GM23338 (cell line): ENCODE results near the gene ZNF385C. TPM values are rescaled to one million over a fixed set of nuclear protein-coding genes. Genes with fewer than 3 reads are reported as not detected.

ENCODE experiments used
- polyA plus RNA-seq: library from polyadenylated mRNA; unstranded; fragments of >200 nt; fragmentation: Nextera tagmentation; extraction: Ambion mirVana; gene quantifications from 2 replicates; pipeline ENCODE4 v1.2.1, GENCODE V29; 2016
- total RNA-seq: library from RNA; depleted of rRNA; stranded (reverse); fragments of >200 nt; shearing (Covaris generic); gene quantifications from 2 replicates; pipeline ENCODE4 v1.2.3, GENCODE V29; 2014; rRNA removed

ZNF385C gene
- total and polyA plus RNA-seq, 2 experiments from 2014 or later = 1.9 to 3.1 TPM

Other genes starting within 250 kb of the ZNF385C start
- gene KLHL11, start 233.1 kb downstream of the ZNF385C start, total RNA-seq = 23.7 and 25.5 TPM in 2 replicates
- 6.8 and 8.7 TPM in 2 replicates for gene KLHL11, start 233.1 kb downstream of the ZNF385C start, polyA plus RNA-seq
- gene ACLY, start 179.5 kb downstream of the ZNF385C start, total RNA-seq = 412 and 439 TPM in 2 replicates
- gene ACLY, start 179.5 kb downstream of the ZNF385C start, polyA plus RNA-seq = 119 and 121 TPM in 2 replicates
- gene ODAD4, start 167.9 kb downstream of the ZNF385C start, total RNA-seq = 0.12 and 1.8 TPM in 2 replicates
- gene ODAD4, start 167.9 kb downstream of the ZNF385C start, polyA plus RNA-seq = 0.54 and 1.7 TPM in 2 replicates
- gene CNP, start 131.7 kb downstream of the ZNF385C start, total RNA-seq = 40.3 and 47.8 TPM in 2 replicates
- 28.3 and 30.8 TPM in 2 replicates for gene CNP, start 131.7 kb downstream of the ZNF385C start, polyA plus RNA-seq
- 119 and 139 TPM in 2 replicates for gene DNAJC7, start 81.0 kb downstream of the ZNF385C start, total RNA-seq
- 136 and 141 TPM in 2 replicates for gene DNAJC7, start 81.0 kb downstream of the ZNF385C start, polyA plus RNA-seq
- 42.5 and 52.9 TPM in 2 replicates for gene NKIRAS2, start 78.4 kb downstream of the ZNF385C start, total RNA-seq
- gene NKIRAS2, start 78.4 kb downstream of the ZNF385C start, polyA plus RNA-seq = 31.3 and 31.7 TPM in 2 replicates
- 1.8 and 2.1 TPM in 2 replicates for gene C17orf113, start 47.9 kb downstream of the ZNF385C start, total RNA-seq
- 0.29 and 0.38 TPM in 2 replicates for gene C17orf113, start 47.9 kb downstream of the ZNF385C start, polyA plus RNA-seq
- gene DHX58, start 14.2 kb upstream of the ZNF385C start, total RNA-seq = 4.1 and 10.5 TPM in 2 replicates
- 5.4 and 6.6 TPM in 2 replicates for gene DHX58, start 14.2 kb upstream of the ZNF385C start, polyA plus RNA-seq
- gene KAT2A, start 22.9 kb upstream of the ZNF385C start, total RNA-seq = 25.2 and 44.5 TPM in 2 replicates
- 13.9 and 16.4 TPM in 2 replicates for gene KAT2A, start 22.9 kb upstream of the ZNF385C start, polyA plus RNA-seq
- gene HSPB9, start 24.3 kb upstream of the ZNF385C start, total RNA-seq = 0.52 TPM in 1 of 2 replicates, not detected in the other
- gene HSPB9, start 24.3 kb upstream of the ZNF385C start, polyA plus RNA-seq = 0.26 and 0.31 TPM in 2 replicates
- gene RAB5C, start 56.5 kb upstream of the ZNF385C start, total RNA-seq = 53.2 and 64.2 TPM in 2 replicates
- gene RAB5C, start 56.5 kb upstream of the ZNF385C start, polyA plus RNA-seq = 23.9 and 28.2 TPM in 2 replicates
- 0.08 and 0.49 TPM in 2 replicates for gene KCNH4, start 82.7 kb upstream of the ZNF385C start, total RNA-seq
- 0.05 and 0.08 TPM in 2 replicates for gene KCNH4, start 82.7 kb upstream of the ZNF385C start, polyA plus RNA-seq
- gene HCRT, start 87.0 kb upstream of the ZNF385C start, total RNA-seq = not detected in 2 replicates
- 0.70 TPM in 1 of 2 replicates, not detected in the other for gene HCRT, start 87.0 kb upstream of the ZNF385C start, polyA plus RNA-seq
- gene GHDC, start 96.0 kb upstream of the ZNF385C start, total RNA-seq = 6.4 and 13.8 TPM in 2 replicates
- gene GHDC, start 96.0 kb upstream of the ZNF385C start, polyA plus RNA-seq = 3.0 and 4.0 TPM in 2 replicates
- 47.1 and 60.5 TPM in 2 replicates for gene STAT5B, start 177.9 kb upstream of the ZNF385C start, total RNA-seq
- 13.9 and 14.3 TPM in 2 replicates for gene STAT5B, start 177.9 kb upstream of the ZNF385C start, polyA plus RNA-seq
- 14.6 and 18.1 TPM in 2 replicates for gene STAT5A, start 190.0 kb upstream of the ZNF385C start, total RNA-seq
- gene STAT5A, start 190.0 kb upstream of the ZNF385C start, polyA plus RNA-seq = 2.3 and 2.4 TPM in 2 replicates